ENCODE data around the gene LRRC27.
"Not testable (repeated sequence)": the region's sequence is repeated elsewhere in the genome, so short reads cannot be mapped to it uniquely, and the experiment has no call there.

LRRC27 gene

GRCh38 chr10:132292287-132293200 is 39.4 kb upstream of the LRRC27 start:
- TF ChIP-seq CTCF (conservative IDR thresholded peaks at IDR 0.05; ENCODE audit: low read depth, low read length): no peak
- no peak for DNase-seq (ENCODE audit: low read depth)
- H3K4me3 ChIP-seq (ENCODE audit: low read depth, low read length): no peak overlapping the region

GRCh38 chr10:132293201-132293812 is 38.7 kb upstream of the LRRC27 start:
- no peak for TF ChIP-seq CTCF (conservative IDR thresholded peaks at IDR 0.05; ENCODE audit: low read depth, low read length)
- H3K4me3 ChIP-seq (ENCODE audit: low read depth, low read length): no peak overlapping the region
- peak; percentile 33 for DNase-seq (ENCODE audit: low read depth)

- no peak for DNase-seq (ENCODE audit: low read depth)
- no peak overlapping the region for H3K4me3 ChIP-seq (ENCODE audit: low read depth, low read length)
- no peak for TF ChIP-seq CTCF (conservative IDR thresholded peaks at IDR 0.05; ENCODE audit: low read depth, low read length)
Observed at GRCh38 chr10:132293813-132294520, 38.0 kb upstream of the LRRC27 start.

GRCh38 chr10:132294561-132295318 is 37.3 kb upstream of the LRRC27 start:
- no peak overlapping the region for H3K4me3 ChIP-seq (ENCODE audit: low read depth, low read length)
- TF ChIP-seq CTCF (conservative IDR thresholded peaks at IDR 0.05; ENCODE audit: low read depth, low read length): no peak
- no peak for DNase-seq (ENCODE audit: low read depth)

GRCh38 chr10:132295481-132295880 is 36.5 kb upstream of the LRRC27 start:
- not testable (repeated sequence) for H3K4me3 ChIP-seq (ENCODE audit: low read depth, low read length); DNase-seq (ENCODE audit: low read depth)

GRCh38 chr10:132296666-132297443 is 35.1 kb upstream of the LRRC27 start:
- TF ChIP-seq CTCF (conservative IDR thresholded peaks at IDR 0.05; ENCODE audit: low read depth, low read length): no peak
- DNase-seq (ENCODE audit: low read depth): no peak
- H3K4me3 ChIP-seq (ENCODE audit: low read depth, low read length): no peak overlapping the region

All from choroid plexus epithelial cell (primary cell).